ENCODE measurements around the gene SORCS2. TPM values are rescaled to one million over a fixed set of nuclear protein-coding genes. Genes with fewer than 3 reads are reported as not detected.

SORCS2 gene
- total and polyA plus RNA-seq, 2 of the 8 experiments (the other 6 are each of a cell fraction or from before 2014, with no cell fraction given): 0.36 to 1.8 TPM

DNA sequence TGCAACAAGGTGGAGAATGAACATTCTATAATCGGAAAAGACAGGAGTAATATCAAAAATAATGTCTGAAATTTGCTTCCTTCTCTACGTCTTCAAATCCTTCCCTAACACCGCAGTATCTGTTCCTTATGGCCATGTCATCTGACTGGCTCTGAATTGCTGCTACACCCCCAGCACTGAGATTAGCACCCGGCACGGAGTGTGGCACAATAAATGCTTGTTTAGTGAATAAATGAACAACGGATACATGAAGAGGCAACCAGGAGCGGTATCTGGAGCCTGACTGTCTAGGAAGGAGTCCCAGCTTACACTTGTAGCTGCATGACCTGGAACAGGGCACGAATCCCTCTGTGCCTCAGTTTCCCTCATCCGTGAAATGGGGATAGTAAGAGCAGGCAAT lies 583.1 kb downstream of the SORCS2 start (continued):
- TF ChIP-seq CTBP2 (IDR thresholded peaks at IDR 0.05; ENCODE audit: borderline replicate concordance, insufficient read depth, insufficient read length, low read length) (no peak), ASH2L (IDR thresholded peaks at IDR 0.05; ENCODE audit: low read length) (no peak), SAP30 (IDR thresholded peaks at IDR 0.05; ENCODE audit: insufficient read depth, insufficient replicate concordance, low read length) (no peak), SP1 (IDR thresholded peaks at IDR 0.05; ENCODE audit: low read depth, low read length) (no peak), SP4 (IDR thresholded peaks at IDR 0.05; ENCODE audit: low read length) (no peak), GTF2F1 (IDR thresholded peaks at IDR 0.05; ENCODE audit: borderline replicate concordance, low read depth, low read length) (no peak)
- TF ChIP-seq, protein P1, sequence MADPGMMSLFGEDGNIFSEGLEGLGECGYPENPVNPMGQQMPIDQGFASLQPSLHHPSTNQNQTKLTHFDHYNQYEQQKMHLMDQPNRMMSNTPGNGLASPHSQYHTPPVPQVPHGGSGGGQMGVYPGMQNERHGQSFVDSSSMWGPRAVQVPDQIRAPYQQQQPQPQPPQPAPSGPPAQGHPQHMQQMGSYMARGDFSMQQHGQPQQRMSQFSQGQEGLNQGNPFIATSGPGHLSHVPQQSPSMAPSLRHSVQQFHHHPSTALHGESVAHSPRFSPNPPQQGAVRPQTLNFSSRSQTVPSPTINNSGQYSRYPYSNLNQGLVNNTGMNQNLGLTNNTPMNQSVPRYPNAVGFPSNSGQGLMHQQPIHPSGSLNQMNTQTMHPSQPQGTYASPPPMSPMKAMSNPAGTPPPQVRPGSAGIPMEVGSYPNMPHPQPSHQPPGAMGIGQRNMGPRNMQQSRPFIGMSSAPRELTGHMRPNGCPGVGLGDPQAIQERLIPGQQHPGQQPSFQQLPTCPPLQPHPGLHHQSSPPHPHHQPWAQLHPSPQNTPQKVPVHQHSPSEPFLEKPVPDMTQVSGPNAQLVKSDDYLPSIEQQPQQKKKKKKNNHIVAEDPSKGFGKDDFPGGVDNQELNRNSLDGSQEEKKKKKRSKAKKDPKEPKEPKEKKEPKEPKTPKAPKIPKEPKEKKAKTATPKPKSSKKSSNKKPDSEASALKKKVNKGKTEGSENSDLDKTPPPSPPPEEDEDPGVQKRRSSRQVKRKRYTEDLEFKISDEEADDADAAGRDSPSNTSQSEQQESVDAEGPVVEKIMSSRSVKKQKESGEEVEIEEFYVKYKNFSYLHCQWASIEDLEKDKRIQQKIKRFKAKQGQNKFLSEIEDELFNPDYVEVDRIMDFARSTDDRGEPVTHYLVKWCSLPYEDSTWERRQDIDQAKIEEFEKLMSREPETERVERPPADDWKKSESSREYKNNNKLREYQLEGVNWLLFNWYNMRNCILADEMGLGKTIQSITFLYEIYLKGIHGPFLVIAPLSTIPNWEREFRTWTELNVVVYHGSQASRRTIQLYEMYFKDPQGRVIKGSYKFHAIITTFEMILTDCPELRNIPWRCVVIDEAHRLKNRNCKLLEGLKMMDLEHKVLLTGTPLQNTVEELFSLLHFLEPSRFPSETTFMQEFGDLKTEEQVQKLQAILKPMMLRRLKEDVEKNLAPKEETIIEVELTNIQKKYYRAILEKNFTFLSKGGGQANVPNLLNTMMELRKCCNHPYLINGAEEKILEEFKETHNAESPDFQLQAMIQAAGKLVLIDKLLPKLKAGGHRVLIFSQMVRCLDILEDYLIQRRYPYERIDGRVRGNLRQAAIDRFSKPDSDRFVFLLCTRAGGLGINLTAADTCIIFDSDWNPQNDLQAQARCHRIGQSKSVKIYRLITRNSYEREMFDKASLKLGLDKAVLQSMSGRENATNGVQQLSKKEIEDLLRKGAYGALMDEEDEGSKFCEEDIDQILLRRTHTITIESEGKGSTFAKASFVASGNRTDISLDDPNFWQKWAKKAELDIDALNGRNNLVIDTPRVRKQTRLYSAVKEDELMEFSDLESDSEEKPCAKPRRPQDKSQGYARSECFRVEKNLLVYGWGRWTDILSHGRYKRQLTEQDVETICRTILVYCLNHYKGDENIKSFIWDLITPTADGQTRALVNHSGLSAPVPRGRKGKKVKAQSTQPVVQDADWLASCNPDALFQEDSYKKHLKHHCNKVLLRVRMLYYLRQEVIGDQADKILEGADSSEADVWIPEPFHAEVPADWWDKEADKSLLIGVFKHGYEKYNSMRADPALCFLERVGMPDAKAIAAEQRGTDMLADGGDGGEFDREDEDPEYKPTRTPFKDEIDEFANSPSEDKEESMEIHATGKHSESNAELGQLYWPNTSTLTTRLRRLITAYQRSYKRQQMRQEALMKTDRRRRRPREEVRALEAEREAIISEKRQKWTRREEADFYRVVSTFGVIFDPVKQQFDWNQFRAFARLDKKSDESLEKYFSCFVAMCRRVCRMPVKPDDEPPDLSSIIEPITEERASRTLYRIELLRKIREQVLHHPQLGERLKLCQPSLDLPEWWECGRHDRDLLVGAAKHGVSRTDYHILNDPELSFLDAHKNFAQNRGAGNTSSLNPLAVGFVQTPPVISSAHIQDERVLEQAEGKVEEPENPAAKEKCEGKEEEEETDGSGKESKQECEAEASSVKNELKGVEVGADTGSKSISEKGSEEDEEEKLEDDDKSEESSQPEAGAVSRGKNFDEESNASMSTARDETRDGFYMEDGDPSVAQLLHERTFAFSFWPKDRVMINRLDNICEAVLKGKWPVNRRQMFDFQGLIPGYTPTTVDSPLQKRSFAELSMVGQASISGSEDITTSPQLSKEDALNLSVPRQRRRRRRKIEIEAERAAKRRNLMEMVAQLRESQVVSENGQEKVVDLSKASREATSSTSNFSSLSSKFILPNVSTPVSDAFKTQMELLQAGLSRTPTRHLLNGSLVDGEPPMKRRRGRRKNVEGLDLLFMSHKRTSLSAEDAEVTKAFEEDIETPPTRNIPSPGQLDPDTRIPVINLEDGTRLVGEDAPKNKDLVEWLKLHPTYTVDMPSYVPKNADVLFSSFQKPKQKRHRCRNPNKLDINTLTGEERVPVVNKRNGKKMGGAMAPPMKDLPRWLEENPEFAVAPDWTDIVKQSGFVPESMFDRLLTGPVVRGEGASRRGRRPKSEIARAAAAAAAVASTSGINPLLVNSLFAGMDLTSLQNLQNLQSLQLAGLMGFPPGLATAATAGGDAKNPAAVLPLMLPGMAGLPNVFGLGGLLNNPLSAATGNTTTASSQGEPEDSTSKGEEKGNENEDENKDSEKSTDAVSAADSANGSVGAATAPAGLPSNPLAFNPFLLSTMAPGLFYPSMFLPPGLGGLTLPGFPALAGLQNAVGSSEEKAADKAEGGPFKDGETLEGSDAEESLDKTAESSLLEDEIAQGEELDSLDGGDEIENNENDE (IDR thresholded peaks at IDR 0.05; ENCODE audit: insufficient replicate concordance, low read length): no peak
